ENCODE data around the gene FGF19. TPM values are rescaled to one million over a fixed set of nuclear protein-coding genes. Genes with fewer than 3 reads are reported as not detected.

Gene FGF19
- total RNA-seq, 1 donor from 2014 or later: 3.5 TPM

- Mint-ChIP-seq H3K27me3 (peaks cover 3% of the 10 kb centered on the region), H3K4me1 (ENCODE audit: unreplicated experiment) (no peaks in the 10 kb centered on the region), H3K4me3 (no peak overlapping the region), H3K27ac (no peak overlapping the region), H3K9me3 (no peaks in the 10 kb centered on the region), H3K36me3 (no peaks in the 10 kb centered on the region)
- TF ChIP-seq CTCF (conservative IDR thresholded peaks at IDR 0.05): no peak
- no peak for DNase-seq (ENCODE audit: extremely low spot score, unreplicated experiment)
These were observed 17.4 kb downstream of the FGF19 start for GRCh38 chr11:69686452-69686851.

GRCh38 chr11:69685348-69685747, 18.5 kb downstream of the FGF19 start:
- H3K4me3 Mint-ChIP-seq: peak overlapping the region; percentile 53

GRCh38 chr11:69684651-69685050, 19.2 kb downstream of the FGF19 start:
- Mint-ChIP-seq H3K27me3 (peaks cover 3% of the 10 kb centered on the region), H3K4me3 (no peak overlapping the region), H3K36me3 (no peaks in the 10 kb centered on the region), H3K27ac (no peak overlapping the region), H3K9me3 (no peaks in the 10 kb centered on the region), H3K4me1 (ENCODE audit: unreplicated experiment) (no peaks in the 10 kb centered on the region)
- TF ChIP-seq CTCF (conservative IDR thresholded peaks at IDR 0.05): no peak
- no peak for DNase-seq (ENCODE audit: extremely low spot score, unreplicated experiment)

More at GRCh38 chr11:69685348-69685747, 18.5 kb downstream of the FGF19 start:
- Mint-ChIP-seq H3K27me3 (peaks cover 3% of the 10 kb centered on the region), H3K27ac (no peak overlapping the region), H3K9me3 (no peaks in the 10 kb centered on the region), H3K36me3 (no peaks in the 10 kb centered on the region), H3K4me1 (ENCODE audit: unreplicated experiment) (no peaks in the 10 kb centered on the region)
- no peak for TF ChIP-seq CTCF (conservative IDR thresholded peaks at IDR 0.05)
- no peak for DNase-seq (ENCODE audit: extremely low spot score, unreplicated experiment)

GRCh38 chr11:69683764-69684333, 20.0 kb downstream of the FGF19 start:
- Mint-ChIP-seq H3K27me3 (peaks cover 5% of the 10 kb centered on the region), H3K4me1 (ENCODE audit: unreplicated experiment) (no peaks in the 10 kb centered on the region), H3K9me3 (no peaks in the 10 kb centered on the region), H3K36me3 (no peaks in the 10 kb centered on the region), H3K4me3 (no peak overlapping the region), H3K27ac (peak overlapping the region; percentile 46)
- no peak for DNase-seq (ENCODE audit: extremely low spot score, unreplicated experiment)
- peak; percentile 68 for TF ChIP-seq CTCF (conservative IDR thresholded peaks at IDR 0.05)

DNA sequence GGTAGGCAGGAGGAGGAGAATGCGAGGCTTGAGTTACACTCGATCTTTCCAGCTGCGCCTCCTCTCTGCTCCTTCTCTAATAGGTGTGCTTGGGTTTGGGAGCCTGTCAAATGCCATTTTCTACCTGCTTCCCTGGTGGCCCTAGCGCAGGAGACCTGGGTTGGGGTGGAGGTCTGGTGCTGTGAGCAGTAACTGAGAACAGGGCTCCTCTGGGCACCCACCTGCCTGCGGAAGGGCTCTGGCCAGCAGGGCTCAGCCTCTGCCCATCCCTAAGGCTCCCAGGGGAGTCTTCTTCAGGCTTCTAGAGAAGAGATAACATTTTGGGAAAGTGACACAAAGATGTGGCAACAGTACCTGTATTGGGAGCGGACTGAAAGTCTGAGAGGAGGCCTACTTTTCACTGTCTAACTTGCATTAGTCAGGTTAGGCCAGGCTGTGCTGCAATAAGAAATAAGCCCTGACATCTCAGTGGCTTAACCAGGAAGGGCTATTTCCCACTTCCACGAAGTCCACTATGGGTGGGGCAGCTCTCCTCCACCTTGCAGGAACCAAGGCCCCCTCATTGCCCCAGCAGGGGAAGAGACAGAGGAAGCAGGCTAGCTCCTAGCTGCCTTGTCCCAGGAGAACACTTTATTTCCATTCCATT, 21.0 kb downstream of the FGF19 start:
- TF ChIP-seq CTCF (conservative IDR thresholded peaks at IDR 0.05): no peak
- DNase-seq (ENCODE audit: extremely low spot score, unreplicated experiment): no peak
- Mint-ChIP-seq H3K4me3 (no peak overlapping the region), H3K27me3 (peaks cover 2% of the 10 kb centered on the region), H3K4me1 (ENCODE audit: unreplicated experiment) (no peaks in the 10 kb centered on the region), H3K9me3 (no peaks in the 10 kb centered on the region), H3K27ac (no peak overlapping the region), H3K36me3 (no peaks in the 10 kb centered on the region)
